Thyroid gland (tissue), 4 donors: Measurements from ENCODE around the gene THBS3. TPM values are rescaled to one million over a fixed set of nuclear protein-coding genes. Genes with fewer than 3 reads are reported as not detected.

Experiments used
- DNase-seq, 2 donors: peaks; one replicate each; pipeline ENCODE4 v3.0.0-alpha.2; 2019
- H3K27ac ChIP-seq, 3 donors: fragments of 200-600 bp; sonication (generic); 1 replicate in 2 of 3; 2 replicates in 1 of 3; pipeline ENCODE4 v1.5.1; 2016 to 2019; ENCODE audit warnings: mild to moderate bottlenecking in 1 of 3, moderate library complexity in 1 of 3
- H3K27me3 ChIP-seq: fragments of 200-600 bp; sonication (generic); one replicate; pipeline ENCODE4 v1.5.1; 2019
- H3K36me3 ChIP-seq, 2 donors: fragments of 200-600 bp; sonication (generic); one replicate each; pipeline ENCODE4 v1.5.1; 2016 to 2019
- H3K4me1 ChIP-seq, 2 donors: fragments of 200-600 bp; sonication (generic); one replicate each; pipeline ENCODE4 v1.5.1; 2017 to 2019
- H3K4me3 ChIP-seq, 3 donors: fragments of 200-600 bp; sonication (generic); replicated peaks in 1 of 3; 1 replicate in 2 of 3; 2 replicates in 1 of 3; pipeline ENCODE4 v1.5.1; 2016; ENCODE audit warnings: mild to moderate bottlenecking in 1 of 3
- H3K9me3 ChIP-seq: fragments of 200-600 bp; sonication (generic); one replicate; pipeline ENCODE4 v1.5.1; 2017
- POLR2A ChIP-seq, 2 donors: fragments of 450-650 bp; IDR thresholded peaks; one replicate each; pipeline ENCODE4 v1.6.1; 2017; ENCODE audit warnings: antibody characterized with exemption in 2 of 2, mild to moderate bottlenecking in 2 of 2, moderate library complexity in 1 of 2
- WGBS, 2 donors: methylation state at CpG; one replicate each; pipeline ENCODE4 v1.1.5; 2017; 5-methylcytosine and 5-hydroxymethylcytosine counted together
- intact Hi-C: fragments of 100-400 bp; cut with DNase I; formaldehyde crosslinking; loops from one replicate; pipeline ENCODE4 v1.15.1; 2023
- total RNA-seq, 4 donors: library from RNA; depleted of rRNA; stranded (reverse); fragments of >200 nt; gene quantifications; one replicate each; pipeline ENCODE4 v1.2.3, GENCODE V29; 2016
- TF ChIP-seq, protein P1 (sequence below), 6 experiments: fragments of 200-600 bp in 3 of 6; fragments of 450-650 bp in 3 of 6; sonication (generic) in 3 of 6; IDR thresholded peaks; one replicate each; pipeline ENCODE4 v1.5.1; 2016 to 2019; ENCODE audit warnings: antibody characterized with exemption in 6 of 6, mild to moderate bottlenecking in 2 of 6, inconsistent platforms in 1 of 6, moderate library complexity in 1 of 6

Gene THBS3
- total RNA-seq, 4 donors from 2014 or later, result 8.5 to 25.7 (median 18.2) TPM

DNA sequence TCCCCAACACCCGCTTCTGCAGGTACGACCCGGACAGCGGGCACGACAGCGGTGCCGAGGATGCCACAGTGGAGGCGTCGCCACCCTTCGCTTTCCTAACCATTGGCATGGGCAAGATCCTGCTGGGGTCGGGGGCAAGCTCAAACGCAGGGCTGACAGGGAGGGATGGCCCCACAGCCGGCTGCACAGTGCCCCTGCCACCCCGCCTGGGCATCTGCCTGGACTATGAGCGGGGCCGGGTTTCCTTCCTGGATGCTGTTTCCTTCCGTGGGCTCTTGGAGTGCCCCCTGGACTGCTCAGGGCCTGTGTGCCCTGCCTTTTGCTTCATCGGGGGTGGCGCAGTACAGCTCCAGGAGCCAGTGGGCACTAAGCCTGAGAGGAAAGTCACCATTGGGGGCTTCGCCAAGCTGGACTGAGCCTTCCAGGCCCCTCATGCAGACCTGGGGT, 23.9 kb downstream of the THBS3 start:
- no peak overlapping the region for H3K27ac ChIP-seq
- no peak for TF ChIP-seq POLR2A (IDR thresholded peaks at IDR 0.05)
- TF ChIP-seq, protein P1, sequence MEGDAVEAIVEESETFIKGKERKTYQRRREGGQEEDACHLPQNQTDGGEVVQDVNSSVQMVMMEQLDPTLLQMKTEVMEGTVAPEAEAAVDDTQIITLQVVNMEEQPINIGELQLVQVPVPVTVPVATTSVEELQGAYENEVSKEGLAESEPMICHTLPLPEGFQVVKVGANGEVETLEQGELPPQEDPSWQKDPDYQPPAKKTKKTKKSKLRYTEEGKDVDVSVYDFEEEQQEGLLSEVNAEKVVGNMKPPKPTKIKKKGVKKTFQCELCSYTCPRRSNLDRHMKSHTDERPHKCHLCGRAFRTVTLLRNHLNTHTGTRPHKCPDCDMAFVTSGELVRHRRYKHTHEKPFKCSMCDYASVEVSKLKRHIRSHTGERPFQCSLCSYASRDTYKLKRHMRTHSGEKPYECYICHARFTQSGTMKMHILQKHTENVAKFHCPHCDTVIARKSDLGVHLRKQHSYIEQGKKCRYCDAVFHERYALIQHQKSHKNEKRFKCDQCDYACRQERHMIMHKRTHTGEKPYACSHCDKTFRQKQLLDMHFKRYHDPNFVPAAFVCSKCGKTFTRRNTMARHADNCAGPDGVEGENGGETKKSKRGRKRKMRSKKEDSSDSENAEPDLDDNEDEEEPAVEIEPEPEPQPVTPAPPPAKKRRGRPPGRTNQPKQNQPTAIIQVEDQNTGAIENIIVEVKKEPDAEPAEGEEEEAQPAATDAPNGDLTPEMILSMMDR (IDR thresholded peaks at IDR 0.05), result no peak
- peaks cover 0 to 5% of the 10 kb centered on the region in 2 donors for H3K4me1 ChIP-seq
- no peaks in the 10 kb centered on the region for H3K27me3 ChIP-seq
- H3K4me3 ChIP-seq, result no peak overlapping the region
- 88 to 94% methylated on average over 14 to 18 of the region's 20 CpGs for WGBS, 2 donors
- H3K36me3 ChIP-seq, result no peaks in the 10 kb centered on the region
- no peaks in the 10 kb centered on the region for H3K9me3 ChIP-seq
- DNase-seq, result no peak
- intact Hi-C loops, result no loop called here

DNA sequence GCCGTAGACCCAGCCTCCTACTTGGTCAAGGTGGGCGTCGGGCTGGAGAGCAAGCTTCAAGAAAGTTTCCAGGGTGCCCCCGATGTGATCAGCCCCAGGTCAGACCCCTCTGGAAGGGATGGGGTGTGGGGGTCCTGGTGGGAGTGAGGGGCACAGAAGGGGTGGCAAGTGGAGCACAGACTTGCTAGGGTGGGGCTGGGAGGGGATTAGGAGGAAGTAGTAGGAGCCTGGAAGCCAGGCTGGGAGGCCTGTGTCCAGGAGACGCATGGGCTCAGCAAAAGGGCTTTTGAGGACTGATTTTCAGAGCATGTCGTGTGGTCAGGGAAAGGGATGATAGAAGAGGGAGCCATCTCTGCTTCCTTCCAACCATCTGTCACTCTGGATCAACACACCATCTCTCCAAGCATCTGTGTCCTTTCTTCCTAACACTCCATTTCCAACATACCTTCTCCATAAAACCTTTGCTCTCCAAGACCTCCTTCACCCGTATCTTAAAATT, 25.6 kb downstream of the THBS3 start:
- H3K27me3 ChIP-seq, result no peaks in the 10 kb centered on the region
- H3K27ac ChIP-seq, result no peak overlapping the region
- no peak for DNase-seq
- H3K36me3 ChIP-seq, result no peaks in the 10 kb centered on the region
- intact Hi-C loops, result no loop called here
- H3K9me3 ChIP-seq, result no peaks in the 10 kb centered on the region
- TF ChIP-seq, protein P1 (IDR thresholded peaks at IDR 0.05), result no peak
- TF ChIP-seq POLR2A (IDR thresholded peaks at IDR 0.05), result no peak
- peaks cover 0 to 5% of the 10 kb centered on the region in 2 donors for H3K4me1 ChIP-seq
- WGBS, 2 donors, result 91 to 92% methylated on average over 7 of the region's 7 CpGs
- H3K4me3 ChIP-seq, result no peak overlapping the region

DNA sequence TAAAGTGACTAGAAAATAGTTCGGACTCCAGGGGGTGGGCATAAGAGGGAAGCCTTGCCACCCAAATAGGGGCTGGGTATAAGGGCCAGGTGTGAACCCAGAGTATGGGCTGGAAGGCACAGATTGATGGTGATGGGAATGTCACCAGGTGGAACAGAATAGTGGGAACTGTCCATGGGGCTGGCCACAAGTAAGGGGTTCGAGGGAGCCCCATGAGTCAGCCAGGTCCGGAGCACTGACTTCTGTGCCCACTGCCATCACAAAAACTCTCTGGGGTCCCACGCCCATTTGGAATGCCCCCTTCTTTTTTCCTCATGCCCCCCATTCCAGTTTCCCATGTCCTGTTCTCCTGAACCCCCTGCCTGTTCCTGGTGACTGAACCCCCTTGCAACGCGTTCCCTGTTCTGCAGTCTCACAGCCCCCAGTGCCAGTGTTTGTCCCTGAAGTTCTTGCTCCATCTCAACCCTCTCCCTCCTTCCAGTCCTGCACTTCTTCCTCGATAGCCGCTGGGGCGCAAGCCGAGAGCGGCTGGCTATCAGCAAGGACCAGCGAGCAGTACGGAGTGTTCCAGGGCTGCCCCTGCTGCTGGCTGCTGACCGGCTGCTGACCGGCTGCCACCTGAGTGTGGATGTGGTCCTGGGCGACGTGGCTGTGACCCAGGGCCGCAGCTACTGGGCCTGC, 26.2 kb downstream of the THBS3 start:
- Histone ChIP-seq H3K4me3 (no peak overlapping the region), H3K27me3 (no peaks in the 10 kb centered on the region), H3K27ac (no peak overlapping the region), H3K36me3 (no peaks in the 10 kb centered on the region), H3K4me1 (peaks cover 0 to 9% of the 10 kb centered on the region in 2 donors), H3K9me3 (no peaks in the 10 kb centered on the region)
- intact Hi-C loops, result no loop called here
- DNase-seq, result no peak
- no peak for TF ChIP-seq POLR2A (IDR thresholded peaks at IDR 0.05)
- TF ChIP-seq, protein P1 (IDR thresholded peaks at IDR 0.05), result no peak
- WGBS, 2 donors, result 85 to 89% methylated on average over 18 of the region's 18 CpGs

DNA sequence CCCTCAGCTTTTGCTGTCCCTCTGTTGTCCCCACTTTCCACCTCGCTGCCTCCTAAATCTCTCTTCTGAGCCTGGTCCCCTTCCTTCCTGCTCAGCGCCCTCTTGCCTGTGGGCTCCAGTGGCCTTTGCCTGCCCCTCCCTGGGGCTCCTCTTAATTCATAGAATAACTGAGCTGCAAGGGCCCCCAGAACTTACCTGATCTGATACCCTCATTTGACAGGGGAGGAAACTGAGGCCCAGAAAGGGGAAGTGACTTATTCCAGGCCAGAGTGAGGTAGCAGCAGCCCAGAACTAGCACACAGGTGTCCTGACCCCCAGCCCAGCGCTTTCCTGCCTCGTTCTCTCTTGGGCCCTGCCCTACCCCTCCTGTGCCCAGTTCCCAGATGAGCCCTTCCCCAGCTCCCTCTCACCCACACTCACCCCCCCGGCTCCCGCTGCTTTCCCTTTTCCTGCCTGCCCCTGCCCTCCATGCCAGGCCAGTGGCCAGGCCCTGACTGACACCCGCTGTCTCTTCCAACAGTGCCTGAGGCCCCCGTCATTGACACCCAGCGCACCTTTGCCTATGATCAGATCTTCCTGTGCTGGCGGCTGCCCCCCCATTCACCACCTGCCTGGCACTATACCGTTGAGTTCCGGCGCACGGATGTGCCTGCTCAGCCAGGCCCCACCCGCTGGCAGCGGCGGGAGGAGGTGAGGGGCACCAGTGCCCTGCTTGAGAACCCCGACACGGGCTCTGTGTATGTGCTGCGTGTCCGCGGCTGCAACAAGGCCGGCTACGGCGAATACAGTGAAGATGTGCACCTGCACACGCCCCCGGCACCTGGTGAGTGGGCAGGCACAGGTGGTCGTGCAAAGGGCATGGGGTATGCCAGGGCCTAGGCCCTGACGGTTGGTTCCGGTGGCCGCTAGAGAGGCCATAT, 28.3 kb downstream of the THBS3 start:
- peaks cover 0 to 7% of the 10 kb centered on the region in 2 donors for H3K4me1 ChIP-seq
- no peak overlapping the region for H3K27ac ChIP-seq
- no peaks in the 10 kb centered on the region for H3K36me3 ChIP-seq
- H3K27me3 ChIP-seq, result peaks cover 1% of the 10 kb centered on the region
- intact Hi-C loops, result no loop called here
- WGBS, 2 donors, result 92 to 93% methylated on average over 26 to 29 of the region's 31 CpGs
- H3K4me3 ChIP-seq, result no peak overlapping the region
- DNase-seq, result no peak
- no peak for TF ChIP-seq POLR2A (IDR thresholded peaks at IDR 0.05)
- TF ChIP-seq, protein P1 (IDR thresholded peaks at IDR 0.05), result no peak
- no peaks in the 10 kb centered on the region for H3K9me3 ChIP-seq
